Suprapubic skin (tissue), 4 donors: Measurements from ENCODE around the gene PTCD3.

Experiments
- EP300 ChIP-seq: sonication (generic); formaldehyde crosslinking; IDR thresholded peaks from one replicate; pipeline ENCODE4 v1.6.1; 2017; ENCODE audit warnings: antibody characterized with exemption
- POLR2A ChIP-seq, 2 donors: fragments of 450-650 bp; IDR thresholded peaks; one replicate each; pipeline ENCODE4 v1.6.1; 2017; ENCODE audit warnings: antibody characterized with exemption in 2 of 2, mild to moderate bottlenecking in 2 of 2, moderate library complexity in 2 of 2
- POLR2AphosphoS5 ChIP-seq, 3 donors: sonication (generic); formaldehyde crosslinking; IDR thresholded peaks; one replicate each; pipeline ENCODE4 v1.6.1; 2017; ENCODE audit warnings: antibody characterized with exemption in 3 of 3
- TF ChIP-seq, protein P1 (sequence below), 2 donors: fragments of 200-600 bp in 1 of 2; fragments of 450-650 bp in 1 of 2; sonication (generic) in 1 of 2; IDR thresholded peaks; one replicate each; pipeline ENCODE4 v1.5.1; 2016 to 2019; ENCODE audit warnings: antibody characterized with exemption in 2 of 2, mild to moderate bottlenecking in 1 of 2, moderate library complexity in 1 of 2

DNA sequence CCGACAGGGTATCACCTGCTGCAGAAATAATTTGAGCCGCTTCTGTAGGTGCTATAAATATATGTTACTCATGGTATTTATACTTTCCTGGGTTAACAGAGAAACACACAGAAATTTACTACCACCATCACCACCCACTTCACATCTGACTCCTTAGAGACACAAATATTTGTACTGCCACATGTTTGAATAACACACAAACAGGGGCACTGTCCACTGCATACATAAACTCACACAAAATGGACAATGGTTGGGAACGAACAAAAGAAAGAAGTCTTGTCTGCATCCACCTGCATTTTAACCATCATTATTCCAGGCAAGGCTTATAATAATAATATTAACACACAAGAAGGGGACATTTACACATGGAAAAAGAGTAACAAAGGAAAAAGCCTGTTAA is 65.3 kb downstream of the PTCD3 start:
- TF ChIP-seq, protein P1, sequence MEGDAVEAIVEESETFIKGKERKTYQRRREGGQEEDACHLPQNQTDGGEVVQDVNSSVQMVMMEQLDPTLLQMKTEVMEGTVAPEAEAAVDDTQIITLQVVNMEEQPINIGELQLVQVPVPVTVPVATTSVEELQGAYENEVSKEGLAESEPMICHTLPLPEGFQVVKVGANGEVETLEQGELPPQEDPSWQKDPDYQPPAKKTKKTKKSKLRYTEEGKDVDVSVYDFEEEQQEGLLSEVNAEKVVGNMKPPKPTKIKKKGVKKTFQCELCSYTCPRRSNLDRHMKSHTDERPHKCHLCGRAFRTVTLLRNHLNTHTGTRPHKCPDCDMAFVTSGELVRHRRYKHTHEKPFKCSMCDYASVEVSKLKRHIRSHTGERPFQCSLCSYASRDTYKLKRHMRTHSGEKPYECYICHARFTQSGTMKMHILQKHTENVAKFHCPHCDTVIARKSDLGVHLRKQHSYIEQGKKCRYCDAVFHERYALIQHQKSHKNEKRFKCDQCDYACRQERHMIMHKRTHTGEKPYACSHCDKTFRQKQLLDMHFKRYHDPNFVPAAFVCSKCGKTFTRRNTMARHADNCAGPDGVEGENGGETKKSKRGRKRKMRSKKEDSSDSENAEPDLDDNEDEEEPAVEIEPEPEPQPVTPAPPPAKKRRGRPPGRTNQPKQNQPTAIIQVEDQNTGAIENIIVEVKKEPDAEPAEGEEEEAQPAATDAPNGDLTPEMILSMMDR (IDR thresholded peaks at IDR 0.05) = no peak
- no peak for TF ChIP-seq POLR2A (IDR thresholded peaks at IDR 0.05)
- no peak for TF ChIP-seq EP300
- no peak for TF ChIP-seq POLR2AphosphoS5 (IDR thresholded peaks at IDR 0.05)
